ENCODE measurements around the gene LYSMD2.

The LYSMD2 gene

GRCh38 chr15:51720201-51720995, 17.1 kb downstream of the LYSMD2 start:
- DNase-seq (ENCODE audit: low read depth in 1 of 2, low spot score in 1 of 2) = no peak

DNA sequence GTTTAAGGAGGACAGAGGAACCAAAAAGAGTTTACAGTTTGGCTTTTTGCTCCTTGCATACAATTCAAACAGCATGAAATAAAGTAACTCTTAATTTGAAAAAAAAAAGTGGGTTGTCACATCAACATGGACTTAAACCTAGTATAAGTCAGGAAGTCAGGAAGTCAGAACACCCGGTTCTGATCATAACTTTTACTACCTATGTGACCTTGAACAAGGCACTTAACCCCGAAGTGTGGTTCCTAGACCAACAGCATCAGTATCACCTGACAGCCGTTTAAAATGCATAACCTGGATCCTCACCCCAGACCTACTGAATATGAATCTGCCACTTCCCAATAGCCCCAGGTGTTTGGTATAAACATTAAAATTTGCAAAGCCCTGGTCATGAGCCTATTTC, 18.7 kb downstream of the LYSMD2 start:
- DNase-seq (ENCODE audit: low read depth in 1 of 2, low spot score in 1 of 2) = no peak

DNA sequence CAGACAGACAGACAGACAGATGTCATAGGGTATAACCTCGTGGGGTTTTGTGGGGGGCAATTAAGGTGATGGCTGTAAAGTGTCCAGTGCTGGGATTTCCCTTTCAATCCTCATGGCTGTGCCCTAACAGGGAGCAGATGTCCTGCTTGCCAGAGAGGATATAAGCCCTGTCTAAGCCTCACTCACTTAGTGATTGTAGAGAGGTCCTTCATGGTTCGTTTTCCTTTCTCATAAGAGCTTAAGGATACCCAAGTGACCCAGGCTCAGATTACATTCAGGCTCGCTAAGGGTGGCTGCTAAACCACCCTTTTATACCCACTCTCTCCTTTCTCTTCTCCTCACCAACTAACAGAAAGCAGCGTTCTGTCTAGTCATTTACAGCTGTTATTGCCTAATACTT, 19.2 kb downstream of the LYSMD2 start:
- no peak for DNase-seq (ENCODE audit: low read depth in 1 of 2, low spot score in 1 of 2)

DNA sequence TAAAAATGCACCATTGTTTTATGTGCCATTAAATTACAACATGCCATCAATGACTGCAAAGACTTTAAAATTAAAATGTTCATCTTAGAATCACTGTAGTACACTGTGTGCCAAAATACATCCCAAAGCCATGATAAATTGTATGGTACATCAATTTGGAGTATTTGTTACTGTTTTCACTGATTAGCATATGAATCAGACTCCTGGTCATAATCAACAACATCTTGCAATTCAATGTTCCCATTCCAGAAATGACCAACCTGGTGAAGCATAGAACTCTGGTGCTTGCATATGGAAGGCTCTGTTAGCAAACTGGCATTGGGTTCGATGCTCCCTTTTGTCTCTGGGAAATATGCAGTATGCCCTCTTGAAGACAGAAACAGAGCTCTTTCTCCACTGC, 22.5 kb downstream of the LYSMD2 start:
- no peak for DNase-seq (ENCODE audit: low read depth in 1 of 2, low spot score in 1 of 2)

DNA sequence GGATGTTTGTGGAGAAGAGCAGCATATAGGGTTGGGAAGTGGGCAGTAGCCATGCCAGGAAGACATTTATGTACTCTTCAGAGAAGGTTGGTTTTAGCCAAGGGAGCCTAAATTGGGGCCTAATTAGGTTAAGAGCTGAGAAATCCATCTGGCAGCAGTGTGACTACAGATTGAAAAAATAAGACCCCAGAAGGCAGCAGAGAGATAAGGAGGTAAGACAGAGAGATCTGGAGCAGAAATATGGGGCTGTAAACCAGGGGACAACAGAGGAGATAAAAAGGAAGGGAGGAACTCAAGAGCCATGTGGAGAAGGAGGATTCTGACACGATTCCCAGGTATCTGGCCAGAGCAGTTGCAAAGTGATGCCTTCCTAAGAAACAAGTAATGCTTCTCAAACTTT, 23.3 kb downstream of the LYSMD2 start:
- no peak for DNase-seq (ENCODE audit: low read depth in 1 of 2, low spot score in 1 of 2)

DNA sequence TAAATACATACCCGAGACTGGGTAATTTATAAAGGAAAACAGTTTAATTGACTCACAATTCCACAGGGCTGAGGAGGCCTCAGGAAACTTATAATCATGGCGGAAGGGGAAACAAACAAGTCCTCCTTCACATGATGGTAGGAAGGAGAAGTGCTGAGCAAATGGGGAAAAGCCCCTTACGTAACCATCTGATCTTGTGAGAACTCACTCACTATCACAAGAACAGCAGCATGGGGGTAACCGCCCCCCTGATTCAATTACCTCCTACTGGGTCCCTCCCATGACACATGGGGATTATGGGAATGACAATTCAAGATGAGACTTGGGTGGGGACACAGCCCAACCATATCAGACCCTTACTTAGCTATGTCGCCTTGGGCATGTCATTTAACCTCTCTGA, 28.4 kb downstream of the LYSMD2 start:
- DNase-seq (ENCODE audit: low read depth in 1 of 2, low spot score in 1 of 2) = no peak

DNA sequence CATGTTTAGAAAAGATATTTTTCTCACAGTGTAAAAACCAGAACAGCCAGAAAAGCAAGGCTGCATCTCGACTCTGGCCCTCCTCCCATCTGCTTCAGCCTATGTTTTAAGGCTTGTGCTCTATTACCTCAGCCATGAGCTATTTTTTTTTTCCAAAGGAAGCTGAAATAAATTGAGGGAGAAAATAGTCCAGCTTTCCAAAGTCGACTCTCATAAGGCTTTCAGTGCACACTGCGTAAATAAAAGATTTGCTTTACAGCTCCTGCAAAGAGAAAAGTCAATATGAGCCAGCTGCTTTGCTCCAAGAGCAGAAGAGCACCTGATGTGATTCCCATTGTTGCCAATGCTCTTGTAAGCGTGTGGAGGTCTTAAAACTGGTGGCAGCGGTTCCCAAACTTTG, 29.4 kb downstream of the LYSMD2 start:
- DNase-seq (ENCODE audit: low read depth in 1 of 2, low spot score in 1 of 2) = no peak

GRCh38 chr15:51706926-51707608, 30.4 kb downstream of the LYSMD2 start:
- DNase-seq (ENCODE audit: low read depth in 1 of 2, low spot score in 1 of 2) = no peak

DNA sequence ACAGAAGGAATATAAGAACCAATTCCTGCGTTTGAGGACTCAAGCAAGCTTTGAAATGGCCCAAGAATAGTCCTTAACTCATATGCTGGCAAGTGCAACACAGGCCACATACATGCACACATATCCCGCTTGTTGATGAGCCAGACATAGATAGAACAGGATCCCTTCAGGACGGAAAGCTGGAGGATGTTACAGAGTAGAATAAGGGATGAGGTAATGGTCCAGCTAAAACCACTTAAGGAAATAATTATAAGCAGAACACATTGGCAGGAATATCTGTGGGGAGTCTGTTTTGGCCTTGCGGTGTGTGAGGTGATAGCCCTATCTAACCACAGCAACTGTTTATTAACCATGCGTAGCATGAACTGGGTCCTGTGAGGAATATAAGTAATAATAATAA, 31.2 kb downstream of the LYSMD2 start:
- DNase-seq (ENCODE audit: low read depth in 1 of 2, low spot score in 1 of 2) = no peak

DNA sequence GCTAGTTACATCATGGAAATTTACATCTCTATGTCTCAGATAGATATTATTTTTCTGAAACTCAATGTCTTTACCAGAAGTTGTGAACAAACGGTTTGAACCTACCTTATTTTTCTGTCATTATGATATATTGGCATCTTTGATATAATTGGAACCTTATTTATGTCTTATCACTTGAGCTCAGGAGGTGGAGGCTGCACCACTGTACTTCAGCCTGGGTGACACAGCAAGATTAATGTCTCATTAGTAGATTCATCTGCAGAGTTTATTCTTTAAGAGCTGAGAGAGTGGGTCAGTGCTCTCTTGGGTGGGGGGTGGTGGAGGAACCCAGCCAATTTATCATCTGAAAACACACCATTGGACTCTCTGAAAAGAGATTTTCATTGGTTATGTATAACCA, 34.7 kb downstream of the LYSMD2 start:
- no peak for DNase-seq (ENCODE audit: low read depth in 1 of 2, low spot score in 1 of 2)

- DNase-seq (ENCODE audit: low read depth in 1 of 2, low spot score in 1 of 2) = no peak
Measured at GRCh38 chr15:51699373-51699772, 38.1 kb downstream of the LYSMD2 start.

DNA sequence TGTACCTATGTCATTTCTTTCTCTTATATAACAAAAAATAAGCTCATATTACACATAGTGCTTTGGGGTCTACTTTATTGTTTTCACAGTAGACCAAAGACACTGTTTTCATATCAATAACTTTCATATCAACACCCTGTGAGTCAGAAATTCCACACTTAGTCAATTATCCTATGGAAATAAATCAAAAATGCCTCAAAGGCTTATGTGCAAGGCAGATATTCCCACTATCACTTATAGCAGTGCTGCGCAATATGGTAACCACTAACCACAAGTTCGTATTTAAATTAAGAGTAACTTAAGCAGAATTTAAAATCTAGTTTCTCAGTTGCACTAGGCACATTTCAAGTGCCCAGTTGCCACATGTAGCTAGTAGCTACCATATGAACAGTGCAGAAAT, 40.3 kb downstream of the LYSMD2 start:
- no peak for DNase-seq (ENCODE audit: low read depth in 1 of 2, low spot score in 1 of 2)

DNA sequence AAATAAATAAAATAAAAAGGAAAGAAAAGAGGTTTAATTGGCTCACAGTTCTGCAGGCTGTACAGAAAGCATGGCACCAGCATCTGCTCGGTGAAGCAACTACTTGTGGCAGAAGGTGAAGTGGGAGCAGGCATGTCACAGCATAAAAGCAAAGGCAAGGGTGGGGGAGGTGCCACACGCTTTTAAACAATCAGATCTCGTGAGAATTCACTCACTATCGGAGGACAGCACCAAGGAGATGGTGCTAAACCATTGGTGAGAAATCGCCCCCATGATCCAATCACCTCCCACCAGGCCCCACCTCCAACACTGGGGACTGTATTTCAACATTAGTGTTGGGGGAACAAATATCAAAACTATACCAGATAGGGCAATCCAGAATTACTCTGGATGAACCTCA, 40.9 kb downstream of the LYSMD2 start:
- no peak for DNase-seq (ENCODE audit: low read depth in 1 of 2, low spot score in 1 of 2)

GRCh38 chr15:51692154-51692553, 45.3 kb downstream of the LYSMD2 start:
- DNase-seq (ENCODE audit: low read depth in 1 of 2, low spot score in 1 of 2) = no peak

DNA sequence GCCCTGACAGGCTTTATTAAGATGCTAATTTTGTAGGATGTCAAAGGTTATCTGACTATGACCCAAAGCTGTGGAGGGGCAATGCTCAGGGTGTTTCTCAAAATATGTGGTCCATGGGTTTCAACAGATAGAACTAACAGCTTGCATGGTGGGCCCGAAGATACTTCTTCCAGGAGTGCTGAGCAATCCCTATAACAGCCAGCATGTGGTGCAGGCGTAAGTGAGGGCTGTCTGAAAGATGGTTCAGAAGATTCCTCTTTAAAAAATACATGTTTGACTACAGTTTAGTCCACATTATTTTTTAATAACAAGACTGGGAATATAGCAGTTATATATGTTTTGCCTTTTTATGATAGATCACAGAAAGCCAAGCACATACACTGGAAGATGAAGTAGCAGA, 48.6 kb downstream of the LYSMD2 start:
- no peak for DNase-seq (ENCODE audit: low read depth in 1 of 2, low spot score in 1 of 2)

- DNase-seq (ENCODE audit: low read depth in 1 of 2, low spot score in 1 of 2) = no peak
Measured at GRCh38 chr15:51687565-51687964, 49.9 kb downstream of the LYSMD2 start.

DNA sequence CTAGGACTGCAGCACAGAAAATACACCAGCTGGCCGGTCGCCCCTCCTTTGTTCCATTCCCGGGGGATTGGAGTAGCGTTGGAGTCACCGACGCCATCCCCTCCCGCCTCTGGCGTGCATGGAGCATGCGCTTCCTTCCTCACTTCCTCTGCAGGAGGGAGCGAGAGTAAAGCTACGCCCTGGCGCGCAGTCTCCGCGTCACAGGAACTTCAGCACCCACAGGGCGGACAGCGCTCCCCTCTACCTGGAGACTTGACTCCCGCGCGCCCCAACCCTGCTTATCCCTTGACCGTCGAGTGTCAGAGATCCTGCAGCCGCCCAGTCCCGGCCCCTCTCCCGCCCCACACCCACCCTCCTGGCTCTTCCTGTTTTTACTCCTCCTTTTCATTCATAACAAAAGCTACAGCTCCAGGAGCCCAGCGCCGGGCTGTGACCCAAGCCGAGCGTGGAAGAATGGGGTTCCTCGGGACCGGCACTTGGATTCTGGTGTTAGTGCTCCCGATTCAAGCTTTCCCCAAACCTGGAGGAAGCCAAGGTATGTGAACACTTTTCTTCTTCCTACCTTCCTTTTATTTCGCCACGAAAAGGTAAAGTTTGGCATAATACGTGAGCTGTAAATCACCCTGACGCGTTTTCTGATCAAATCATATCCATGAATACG, 56.0 kb downstream of the LYSMD2 start, which contains the start of gene SCG3:
TSS of gene SCG3 (plus strand) at position 201 of the 661 bp plus-strand sequence. CDS start at position 454, 253 bp downstream.
- DNase-seq (ENCODE audit: low read depth in 1 of 2, low spot score in 1 of 2) = peak; percentile 3 to 29

DNA sequence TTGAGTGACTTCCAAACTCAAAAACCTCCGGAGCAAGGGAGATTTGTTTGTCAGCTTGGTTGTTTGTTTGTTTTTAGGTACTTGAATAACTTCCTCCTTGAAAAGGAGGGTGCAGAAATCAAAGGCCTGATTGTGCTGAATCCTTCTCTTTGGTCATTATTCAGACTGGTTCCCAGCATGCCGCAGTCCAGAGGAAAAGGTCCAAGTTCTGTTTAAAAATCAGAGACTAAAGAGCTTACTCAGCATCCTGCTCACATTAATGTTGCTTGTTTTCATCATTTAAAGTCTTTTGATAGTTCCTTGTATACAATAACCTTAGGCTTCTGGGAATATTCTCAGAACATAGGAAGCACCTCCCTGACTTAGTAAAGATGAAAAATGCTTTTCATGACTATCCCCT, 57.1 kb downstream of the LYSMD2 start:
- DNase-seq (ENCODE audit: low read depth in 1 of 2, low spot score in 1 of 2) = no peak

DNA sequence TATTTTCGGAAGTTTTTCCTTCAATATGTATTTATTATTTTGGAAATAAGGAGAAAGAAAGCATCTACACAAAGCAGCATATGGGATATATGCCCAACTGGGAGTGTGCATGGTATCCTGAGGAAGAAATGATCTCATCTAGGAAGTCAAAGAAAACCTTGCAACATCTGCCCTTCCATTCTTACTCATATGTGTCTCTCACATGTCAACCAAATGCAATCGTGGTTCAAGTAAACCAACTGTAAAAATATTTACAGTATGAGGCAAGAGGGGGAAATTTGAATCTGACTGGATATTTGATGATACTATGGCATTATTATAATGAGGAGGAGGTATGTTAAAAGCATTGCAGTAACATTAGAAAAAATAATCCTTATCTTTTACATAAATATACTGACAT, 59.4 kb downstream of the LYSMD2 start:
- no peak for DNase-seq (ENCODE audit: low read depth in 1 of 2, low spot score in 1 of 2)

DNA sequence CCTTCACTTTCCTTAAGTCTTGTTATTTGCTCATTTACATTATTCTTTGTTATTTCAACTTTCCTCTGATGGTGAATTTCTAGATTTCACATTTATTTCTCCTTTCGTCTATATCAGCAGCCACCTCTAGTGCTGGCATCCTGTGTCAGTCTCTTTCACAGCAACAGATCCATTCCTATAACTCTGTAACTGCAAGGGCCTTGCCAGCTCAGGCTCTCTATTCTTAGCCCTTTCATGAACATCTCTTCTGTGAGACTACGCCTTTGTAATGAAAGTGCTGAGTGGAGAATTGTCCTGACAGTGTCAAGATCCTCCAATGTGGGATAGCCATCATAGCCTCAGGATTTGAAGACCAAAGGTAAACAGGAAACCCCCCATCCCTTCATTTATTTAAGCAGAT, 60.0 kb downstream of the LYSMD2 start:
- DNase-seq (ENCODE audit: low read depth in 1 of 2, low spot score in 1 of 2) = no peak

DNA sequence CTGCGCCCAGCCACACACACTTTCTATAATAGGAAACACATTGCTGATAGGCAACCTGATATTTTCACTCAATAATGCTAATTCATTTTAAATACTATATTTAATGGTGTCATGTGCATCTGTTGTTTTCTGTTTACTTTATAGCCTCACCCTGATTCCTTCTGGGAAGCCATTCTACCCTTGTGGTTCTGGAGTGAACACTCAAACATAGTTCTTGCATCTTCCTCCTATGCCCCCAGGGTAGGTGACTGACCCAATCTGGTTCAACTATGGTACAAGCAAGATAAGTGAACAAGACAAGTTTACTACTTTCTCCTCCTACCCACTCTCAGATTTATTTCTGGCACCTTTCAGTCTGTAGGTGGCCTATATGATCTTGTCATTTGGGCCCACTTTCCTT, 60.4 kb downstream of the LYSMD2 start:
- DNase-seq (ENCODE audit: low read depth in 1 of 2, low spot score in 1 of 2) = no peak

- DNase-seq (ENCODE audit: low read depth in 1 of 2, low spot score in 1 of 2) = no peak
Measured at GRCh38 chr15:51675234-51675633, 62.2 kb downstream of the LYSMD2 start.
